SIG-M5 treated with dmso at 0.1 percent for 504 hours (cell line): Measurements from ENCODE around the gene PLK4.
"Not testable (repeated sequence)": the region's sequence is repeated elsewhere in the genome, so short reads cannot be mapped to it uniquely, and the experiment has no call there.

Experiments used
- DNase-seq: peaks from one replicate; lab custom pipeline; 2025; ENCODE audit not compliant: unreplicated experiment; lab: John Stamatoyannopoulos, UW

The PLK4 gene

DNA sequence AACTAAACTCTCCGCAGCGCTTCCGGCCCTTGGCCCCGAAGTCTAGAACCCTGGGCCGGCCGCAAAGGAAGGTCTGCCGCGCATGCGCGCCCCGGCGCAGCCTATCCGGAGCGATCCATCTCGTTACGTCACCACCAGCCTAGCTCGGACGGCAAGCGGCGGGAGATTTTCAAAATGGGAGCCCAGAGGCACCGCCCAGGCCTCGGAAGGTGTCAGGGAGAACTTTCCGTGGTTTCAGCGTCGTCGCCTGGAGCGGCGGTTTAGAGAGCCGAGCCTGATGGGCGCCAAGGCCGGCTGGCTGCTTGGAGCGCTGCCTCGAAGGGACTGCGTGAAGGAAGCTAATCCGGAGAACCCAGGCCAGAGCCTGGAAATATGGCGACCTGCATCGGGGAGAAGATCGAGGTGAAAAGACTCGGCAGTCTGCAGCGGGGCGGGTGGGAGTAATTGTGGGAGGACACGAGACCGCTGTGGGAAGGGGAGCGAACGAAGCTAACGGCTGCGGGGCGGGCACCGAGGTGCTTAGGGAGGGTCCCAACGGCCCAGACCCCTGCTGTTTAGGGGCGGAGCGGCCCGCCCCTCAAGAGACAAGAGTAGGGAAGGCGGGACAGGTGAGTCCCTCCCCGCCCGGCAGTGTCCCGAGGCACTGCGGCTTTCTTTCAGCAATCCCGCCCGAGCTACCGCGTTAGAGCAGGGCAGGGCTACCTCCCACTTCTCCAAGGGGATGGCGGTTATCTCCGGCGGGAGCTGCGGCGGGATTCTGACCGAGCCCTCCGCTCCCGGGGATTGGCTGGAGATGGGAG, at the start of gene PLK4:
PLK4 (plus strand) TSS at position 131 of the 800 bp plus-strand sequence; CDS start at position 373, 242 bp downstream.
- DNase-seq: peak; percentile 96

DNA sequence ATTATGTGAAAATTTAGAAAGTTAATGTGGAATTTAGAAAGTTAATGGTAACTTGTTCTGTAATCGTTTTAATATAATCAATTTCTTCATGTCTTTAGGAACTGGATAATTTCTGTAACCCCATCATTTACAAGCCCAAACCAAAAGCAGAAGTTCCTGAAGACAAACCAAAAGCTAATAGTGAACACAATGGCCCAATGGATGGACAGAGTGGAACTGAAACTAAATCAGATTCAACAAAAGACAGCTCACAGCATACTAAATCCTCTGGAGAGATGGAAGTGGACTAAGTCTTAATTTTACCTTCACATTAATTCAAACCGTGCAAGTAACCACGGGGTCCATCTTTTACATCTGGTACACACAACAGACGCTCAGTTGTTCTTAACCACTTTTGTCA, 48.1 kb upstream of the PLK4 start:
- DNase-seq: peak; percentile 64

DNA sequence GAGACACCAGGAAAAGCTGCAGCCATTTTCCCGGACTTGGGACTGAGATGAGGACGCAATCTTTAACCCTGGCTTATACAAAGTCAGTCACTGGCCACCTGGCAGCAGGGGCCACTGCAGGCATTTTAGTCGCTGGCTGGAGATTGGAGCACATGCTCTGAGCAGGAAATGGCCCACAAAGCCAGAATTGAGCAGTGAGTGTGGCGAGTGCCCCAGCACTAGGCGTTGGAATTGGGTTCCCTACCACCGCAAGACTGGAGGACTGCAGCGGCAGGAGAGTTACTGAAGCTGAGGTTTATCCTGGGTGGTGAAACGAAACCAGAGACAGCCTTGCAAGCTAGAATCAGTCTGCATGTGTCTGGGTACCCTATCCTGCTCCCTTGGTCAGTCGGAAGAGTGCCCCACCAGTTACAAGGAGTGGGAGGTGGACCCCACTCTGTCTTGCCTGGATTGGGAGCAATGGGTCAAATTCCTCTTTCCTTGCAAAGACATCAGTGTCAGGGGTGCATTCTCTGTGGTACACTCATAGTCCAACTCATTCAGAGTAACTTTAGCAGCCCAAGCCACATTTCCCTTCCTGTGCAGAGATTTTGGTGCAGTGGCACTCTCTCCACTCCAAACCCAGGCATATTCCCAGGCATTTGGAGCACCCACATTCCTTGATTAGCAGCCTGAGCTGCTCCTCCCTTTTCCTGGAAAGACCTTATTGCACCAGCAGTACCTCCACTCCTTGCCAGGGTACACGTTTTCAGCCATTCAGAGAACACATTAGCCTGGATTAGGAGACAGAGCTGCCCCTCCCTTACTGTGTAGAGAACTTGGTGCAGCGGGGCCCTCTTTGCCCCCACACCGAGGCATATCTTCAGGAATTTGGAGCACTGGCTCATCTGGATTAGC, 36.7 kb upstream of the PLK4 start:
- DNase-seq: no peak

DNA sequence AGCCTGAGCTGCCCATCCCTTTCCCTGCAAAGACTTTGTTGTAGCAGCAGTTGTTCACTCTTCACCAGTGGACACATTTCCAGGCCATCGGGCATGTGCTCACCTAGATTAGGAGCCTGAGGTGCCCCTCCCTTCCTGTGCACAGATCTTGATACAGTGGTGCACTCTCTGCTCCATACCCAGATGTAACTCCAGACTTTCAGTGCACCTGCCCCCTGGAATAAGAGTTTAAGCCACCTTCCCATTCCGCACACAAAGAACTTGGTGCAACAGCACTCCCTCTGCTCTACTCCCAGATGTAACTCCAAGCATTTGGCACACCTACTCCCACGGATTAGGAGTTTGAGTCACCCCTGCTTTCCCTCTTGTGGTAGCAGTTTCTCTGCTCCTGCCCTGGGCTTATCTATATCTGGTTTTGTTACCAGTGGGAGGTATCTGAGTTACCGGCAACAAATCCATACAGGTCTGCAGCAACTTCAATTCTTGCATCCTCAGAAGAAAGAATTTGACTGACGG, 36.0 kb upstream of the PLK4 start:
- DNase-seq: no peak

DNA sequence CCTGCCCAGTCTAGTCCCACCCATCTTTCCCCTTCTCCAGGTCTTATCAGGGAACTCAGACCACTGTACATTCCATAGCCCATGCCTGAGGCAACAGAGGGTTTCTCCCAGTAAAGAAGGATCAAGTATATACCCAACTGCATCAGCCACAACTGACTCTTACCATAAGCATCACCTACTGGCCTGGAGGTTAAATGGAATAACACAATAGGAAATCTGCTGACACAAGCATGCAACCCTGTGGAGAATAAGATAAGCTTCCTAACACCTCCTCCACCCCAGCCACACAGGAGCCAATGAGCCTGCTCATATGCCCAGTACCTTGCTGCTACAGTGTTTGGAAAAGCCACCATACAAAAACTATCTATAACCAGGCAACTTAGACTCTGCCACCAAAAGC, 34.6 kb upstream of the PLK4 start:
- no peak for DNase-seq

DNA sequence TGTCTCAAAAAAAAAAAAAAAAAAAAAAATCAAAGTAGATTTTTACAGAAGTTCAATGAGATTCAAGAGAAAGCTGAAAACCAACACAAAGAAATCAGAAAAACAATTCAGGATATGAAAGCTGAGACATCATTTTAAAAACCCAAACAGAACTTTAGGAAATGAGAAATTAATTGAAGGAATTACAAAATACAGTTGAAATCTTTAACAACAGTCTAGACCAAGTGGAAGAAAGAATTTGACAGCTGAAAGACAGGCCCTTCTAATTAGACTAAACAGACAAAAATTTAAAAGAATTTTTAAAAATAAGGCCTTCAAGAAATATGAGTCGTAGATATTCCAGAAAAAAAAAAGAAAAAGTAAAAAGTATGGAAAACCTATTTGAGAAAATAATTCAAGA, 33.9 kb upstream of the PLK4 start:
- DNase-seq: no peak

DNA sequence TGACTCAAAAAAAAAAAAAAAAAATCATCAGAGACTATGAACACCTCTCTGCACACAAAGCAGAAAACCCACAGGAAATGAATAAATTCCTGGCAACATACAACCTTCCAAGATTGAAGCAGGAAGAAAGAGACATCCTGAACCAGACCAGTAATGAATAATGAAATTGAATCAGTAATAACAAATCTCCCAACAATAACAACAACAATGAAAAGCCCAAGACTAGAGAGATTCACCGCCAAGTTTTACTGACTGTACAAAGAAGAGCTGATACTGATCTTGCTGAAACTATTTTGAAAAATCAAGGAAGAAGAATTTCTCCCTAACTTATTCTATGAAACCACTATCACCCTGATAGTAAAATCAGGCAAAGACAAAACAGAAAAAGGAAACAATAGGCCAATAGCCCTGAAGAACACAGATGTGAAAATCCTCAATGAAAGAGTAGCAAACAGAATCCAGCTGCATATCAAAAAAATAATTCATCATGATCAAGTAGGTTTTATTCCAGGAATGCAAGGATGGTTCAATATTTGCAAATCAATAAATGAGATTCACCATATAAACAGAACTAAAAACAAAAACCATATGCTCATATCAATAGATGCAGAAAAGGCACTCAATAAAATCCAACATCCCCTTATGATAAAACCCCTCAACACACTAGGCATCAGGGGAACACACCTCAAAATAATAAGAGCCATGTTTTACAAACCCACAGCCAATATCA, 31.0 kb upstream of the PLK4 start:
- DNase-seq: no peak

DNA sequence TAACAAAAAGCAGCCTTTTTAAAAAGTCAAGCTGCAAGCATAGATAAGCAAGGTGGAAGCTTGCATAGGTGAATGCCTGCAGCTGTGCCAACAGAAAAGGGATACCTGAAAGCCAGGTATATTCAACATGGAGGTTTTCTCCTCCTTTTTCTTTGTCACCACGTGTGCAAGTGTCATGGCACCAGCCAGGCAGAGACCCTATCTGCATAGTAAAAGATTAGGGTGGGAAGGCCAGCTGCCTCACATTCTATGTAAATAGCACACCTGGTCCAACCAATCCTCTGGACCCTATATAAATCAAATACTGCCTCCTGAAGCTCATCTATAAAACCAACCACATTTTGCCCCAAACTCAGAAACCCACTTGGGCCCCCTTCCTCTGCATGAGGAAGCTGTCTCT, 28.0 kb upstream of the PLK4 start:
- DNase-seq: no peak

DNA sequence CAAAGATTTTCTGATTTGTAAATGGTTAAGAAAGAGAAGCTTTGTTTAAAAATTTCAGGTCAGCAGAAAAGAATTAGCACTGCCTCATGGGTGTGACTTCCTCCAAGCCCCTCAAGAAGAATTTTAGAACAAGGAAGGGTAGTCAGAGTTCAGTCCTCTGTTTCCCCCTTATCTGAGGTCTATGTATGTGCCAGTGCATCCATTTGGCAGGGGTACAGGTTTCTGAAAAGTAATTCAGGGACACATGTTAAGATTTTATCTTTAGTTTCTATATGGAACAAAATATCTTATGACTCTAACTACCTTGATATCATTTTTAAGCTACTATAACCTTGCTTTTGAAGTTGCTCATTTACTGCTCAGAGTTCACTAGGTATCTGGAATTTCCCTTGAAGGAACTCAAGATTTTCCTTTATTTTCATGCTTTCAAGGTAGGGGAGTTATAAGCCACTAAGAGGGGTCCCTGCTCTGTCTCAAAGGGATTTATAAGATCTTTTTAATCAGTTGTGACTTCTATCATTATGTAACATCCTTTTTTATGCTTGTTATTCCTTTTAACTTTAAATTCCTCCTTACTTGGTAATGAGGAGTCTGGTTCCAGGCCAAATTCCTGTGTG, 24.4 kb upstream of the PLK4 start:
- DNase-seq: no peak

DNA sequence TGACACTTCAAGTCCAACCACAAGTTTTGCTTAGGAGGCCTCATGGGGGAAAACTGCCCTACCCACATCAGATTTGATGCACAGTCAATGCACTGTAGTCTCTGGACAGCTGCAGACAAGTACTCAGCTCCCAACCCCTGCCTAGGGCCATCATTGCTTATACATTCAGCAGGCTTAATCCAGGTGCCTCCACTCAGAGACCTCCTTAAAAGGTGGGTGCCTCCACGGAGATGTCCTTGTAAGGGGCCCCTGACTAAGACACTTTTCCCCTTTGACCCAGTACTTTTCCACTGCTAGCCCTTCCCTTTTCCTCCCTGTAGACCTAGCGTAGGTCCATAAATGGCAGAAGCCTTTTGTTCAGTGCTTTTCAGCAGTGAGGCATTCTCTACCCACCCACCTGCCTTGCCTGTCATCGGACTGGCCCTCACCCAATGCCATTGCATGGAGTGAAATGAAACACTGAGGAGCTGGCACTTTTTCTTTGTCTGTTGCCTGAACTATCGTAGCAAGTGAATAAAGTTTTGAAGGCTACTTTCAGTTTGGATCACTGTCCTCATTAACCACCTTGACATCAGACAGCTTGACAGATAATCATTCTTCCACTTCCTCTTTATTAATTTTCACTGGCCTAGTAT, 23.8 kb upstream of the PLK4 start:
- no peak for DNase-seq

DNA sequence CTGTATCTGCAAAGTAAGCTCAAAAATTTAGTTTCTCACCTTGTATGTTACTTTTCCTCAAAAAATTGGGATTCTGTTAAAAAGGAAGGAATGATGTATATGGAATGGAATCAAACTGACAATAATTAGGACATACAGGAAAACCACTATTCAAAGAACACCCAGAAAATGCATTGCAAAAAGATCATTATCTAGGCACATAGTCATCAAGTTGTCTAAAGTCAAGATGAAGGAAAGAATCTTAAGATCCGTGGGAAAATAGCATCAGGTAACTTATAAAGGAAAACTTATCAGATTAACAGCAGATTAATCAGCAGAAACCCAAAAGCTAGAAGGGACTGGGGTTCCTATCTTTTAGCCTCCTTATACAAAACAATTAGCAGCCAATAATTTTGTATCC, 23.1 kb upstream of the PLK4 start:
- DNase-seq: no peak

DNA sequence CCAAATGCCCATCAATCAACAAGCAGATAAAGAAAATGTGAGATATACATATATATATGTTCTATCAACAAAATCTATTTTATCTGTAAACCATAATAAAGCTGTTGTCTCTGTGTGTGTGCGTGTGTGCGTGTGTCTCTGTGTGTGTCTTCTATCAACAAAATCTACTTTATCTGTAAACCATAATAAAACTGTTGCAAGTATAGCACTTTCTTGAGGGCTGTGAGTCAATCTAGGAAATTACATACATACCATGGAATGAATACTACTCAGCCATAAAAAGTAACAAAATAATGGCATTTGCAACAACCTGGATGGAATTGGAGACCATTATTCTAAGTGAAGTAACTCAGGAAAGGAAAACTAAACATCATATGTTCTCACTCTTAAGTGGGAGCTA, 12.5 kb upstream of the PLK4 start:
- DNase-seq: no peak

DNA sequence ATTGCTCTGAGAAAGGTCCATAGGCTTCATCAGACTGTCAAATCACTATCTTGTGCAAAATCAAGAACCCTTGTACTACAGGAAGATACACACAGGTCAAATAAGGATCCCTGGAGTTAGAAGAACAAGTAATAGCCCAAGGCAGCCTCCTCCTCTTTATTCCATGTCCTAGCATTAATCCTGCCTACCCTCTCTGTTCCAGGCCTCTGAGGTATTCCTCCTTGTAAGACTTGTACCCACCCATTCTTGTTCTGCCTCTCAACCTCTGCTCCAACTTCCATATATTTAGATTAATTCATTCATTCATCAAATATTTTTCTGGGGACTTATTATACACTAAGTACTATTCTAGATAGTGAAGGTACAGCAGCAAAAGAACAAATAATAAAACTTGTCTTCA, 10.4 kb upstream of the PLK4 start:
- DNase-seq: no peak

DNA sequence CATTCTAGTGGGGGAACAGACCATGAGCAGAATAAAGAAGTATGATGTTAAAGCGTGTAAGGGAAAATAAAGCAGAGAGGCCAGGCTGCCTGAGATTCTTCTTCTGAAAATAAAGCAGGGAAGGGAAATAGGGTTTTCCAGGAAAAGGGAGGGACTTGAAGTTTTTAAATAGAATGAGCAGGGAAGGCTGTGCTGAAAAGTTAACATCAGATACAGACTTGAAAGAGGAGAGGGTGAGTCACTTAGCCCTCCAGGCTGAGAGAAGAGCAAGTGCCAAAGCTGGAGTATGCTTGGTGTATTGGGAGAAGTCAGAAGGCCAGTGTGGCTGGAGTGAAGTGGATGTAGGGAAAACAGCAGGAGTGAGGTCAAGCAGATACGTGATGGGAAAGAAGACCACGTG, 10.0 kb upstream of the PLK4 start:
- DNase-seq: no peak

DNA sequence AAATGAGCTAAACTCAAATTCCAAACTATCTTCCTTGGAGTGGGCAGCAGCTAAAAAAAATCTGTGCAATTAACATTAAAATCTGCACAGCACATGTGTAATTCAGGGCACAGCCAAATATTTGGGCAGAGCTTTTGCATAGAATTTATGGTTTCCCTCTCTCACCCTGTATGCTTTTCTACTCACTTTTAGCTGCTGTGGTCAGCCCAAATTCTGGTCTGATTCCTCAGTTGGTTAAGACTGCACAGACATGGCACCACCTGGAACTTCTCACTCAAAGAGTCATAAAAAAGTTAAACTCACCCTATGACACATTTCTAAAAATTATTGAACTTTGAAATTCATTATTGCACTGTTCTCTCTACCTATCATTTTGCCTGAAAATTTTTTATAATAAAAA, 4.9 kb upstream of the PLK4 start:
- DNase-seq: no peak

DNA sequence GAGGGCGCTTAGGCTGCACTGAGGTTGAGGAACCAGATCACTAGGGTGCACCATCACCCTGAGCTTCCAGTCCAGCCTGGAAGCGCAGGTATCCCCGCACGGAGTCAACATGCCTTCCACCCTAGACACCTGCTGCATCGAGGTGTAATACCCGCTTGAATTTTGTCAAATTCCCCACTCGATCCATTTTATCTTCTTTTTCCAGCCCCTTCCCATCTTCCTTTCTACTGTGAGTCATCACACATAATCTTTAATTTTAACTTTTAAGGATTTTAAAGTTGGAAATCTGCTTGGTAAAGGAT, 821 bp downstream of the PLK4 start:
- DNase-seq: no peak

DNA sequence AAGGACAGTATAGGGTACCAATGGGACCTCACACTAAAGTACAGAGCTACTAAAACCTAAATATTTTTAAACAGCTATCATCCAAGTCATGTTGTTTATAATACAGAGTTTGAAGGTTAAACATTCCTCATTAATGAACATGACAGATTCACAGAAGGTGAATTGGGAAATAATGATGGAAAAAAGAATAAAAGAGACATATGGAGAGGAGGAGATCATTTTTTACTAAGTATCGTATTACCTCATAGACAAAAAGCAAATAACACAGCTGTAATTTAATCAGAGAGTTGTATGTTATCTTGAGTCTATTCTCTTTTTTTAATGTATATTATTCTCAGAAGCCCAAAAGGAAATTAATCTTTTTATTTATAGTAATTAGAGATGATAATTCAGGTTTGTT, 7.9 kb downstream of the PLK4 start:
- DNase-seq: no peak

DNA sequence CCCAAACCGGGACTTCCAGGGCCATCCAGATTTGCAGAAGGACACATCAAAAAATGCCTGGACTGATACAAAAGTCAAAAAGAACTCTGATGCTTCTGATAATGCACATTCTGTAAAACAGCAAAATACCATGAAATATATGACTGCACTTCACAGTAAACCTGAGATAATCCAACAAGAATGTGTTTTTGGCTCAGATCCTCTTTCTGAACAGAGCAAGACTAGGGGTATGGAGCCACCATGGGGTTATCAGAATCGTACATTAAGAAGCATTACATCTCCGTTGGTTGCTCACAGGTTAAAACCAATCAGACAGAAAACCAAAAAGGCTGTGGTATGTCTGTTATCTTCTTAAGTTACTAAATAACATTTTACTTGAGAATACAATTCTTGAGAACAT, 9.2 kb downstream of the PLK4 start:
- no peak for DNase-seq

DNA sequence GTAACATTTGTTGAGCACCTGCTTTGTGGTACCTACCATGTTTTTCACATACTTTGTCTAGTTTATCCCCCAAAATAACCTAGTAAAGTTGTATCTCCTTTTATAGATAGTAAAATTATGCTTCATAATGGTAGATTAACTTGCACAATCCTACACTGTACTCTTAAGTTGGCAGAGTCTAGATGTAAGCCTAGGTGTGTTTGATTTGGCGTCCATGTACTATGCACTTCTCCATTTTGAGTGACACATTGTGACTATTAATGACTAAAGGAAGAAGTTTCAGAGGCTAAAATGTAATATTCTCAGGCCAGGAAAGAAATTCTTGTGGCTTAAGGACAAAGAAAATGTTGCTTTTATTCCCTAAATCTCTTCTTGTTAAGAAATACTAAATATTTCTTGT, 15.4 kb downstream of the PLK4 start:
- DNase-seq: no peak

DNA sequence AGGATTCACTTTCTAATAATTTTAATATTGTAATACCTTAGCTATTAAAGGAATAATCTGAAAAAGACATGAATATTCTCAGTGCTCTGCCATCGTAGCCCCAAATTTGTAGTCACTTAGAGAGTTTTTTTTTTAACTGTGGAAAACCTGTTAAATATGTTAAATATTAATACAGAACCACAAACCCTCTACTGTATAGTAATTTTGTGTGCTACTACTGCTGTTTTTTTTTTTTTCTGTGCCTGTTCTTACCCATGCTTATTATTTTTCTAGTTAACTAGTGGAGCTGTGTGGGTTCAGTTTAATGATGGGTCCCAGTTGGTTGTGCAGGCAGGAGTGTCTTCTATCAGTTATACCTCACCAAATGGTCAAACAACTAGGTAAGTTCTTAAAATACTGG, 15.8 kb downstream of the PLK4 start:
- DNase-seq: no peak

DNA sequence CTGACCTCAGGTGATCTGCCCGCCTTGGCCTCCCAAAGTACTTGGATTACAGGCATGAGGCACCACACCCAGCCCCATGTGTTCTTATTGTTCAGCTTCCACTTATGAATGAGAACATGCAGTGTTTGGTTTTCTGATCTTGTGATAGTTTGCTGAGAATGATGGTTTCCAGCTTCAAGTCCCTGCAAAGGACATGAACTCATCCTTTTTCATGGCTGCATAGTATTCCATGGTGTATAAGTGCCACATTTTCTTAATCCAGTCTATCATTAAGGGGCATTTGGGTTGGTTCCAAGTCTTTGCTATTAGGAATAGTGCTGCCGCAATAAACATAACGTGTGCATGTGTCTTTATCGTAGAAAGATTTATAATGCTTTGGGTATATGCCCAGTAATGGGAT, 19.0 kb downstream of the PLK4 start:
- not testable (repeated sequence) for DNase-seq
